ENCODE measurements around the gene EFNA2. TPM values are rescaled to one million over a fixed set of nuclear protein-coding genes. Genes with fewer than 3 reads are reported as not detected.

EFNA2 gene
- total RNA-seq, 1 experiment from 2014 or later = 14.3 TPM

GRCh38 chr19:1264801-1265614, 20.7 kb upstream of the EFNA2 start:
- no peak overlapping the region for H2BK20ac ChIP-seq (ENCODE audit: low read depth, low read length, poor library complexity, severe bottlenecking)
- no CpG with 5 or more reads among the region's 26 CpGs for WGBS (ENCODE audit: extremely low coverage, insufficient read length, low lambda C conversion rate)
- H3T11ph ChIP-seq (ENCODE audit: low read length) = no peak overlapping the region
- no peak overlapping the region for H3K23ac ChIP-seq (ENCODE audit: insufficient read length, low read depth, low read length)
- H3K23me2 ChIP-seq (ENCODE audit: insufficient read length, low read depth, low read length, poor library complexity, severe bottlenecking) = peaks cover 31% of the 10 kb centered on the region
- H3K14ac ChIP-seq (ENCODE audit: insufficient read depth, low read length) = 0 out of 2 replicates have a peak overlapping the region, but pooled peaks have one; percentile 14
- no peak overlapping the region for H2BK15ac ChIP-seq (ENCODE audit: low read depth, low read length)
- TF ChIP-seq CTCF (conservative IDR thresholded peaks at IDR 0.05) = no peak
- peaks cover under 1 to 15% (median 2%) of the 10 kb centered on the region in 3 experiments for H3K36me3 Mint-ChIP-seq (ENCODE audit: insufficient read depth in 1 of 3, low read depth in 3 of 3)
- peak; percentile 91 for DNase-seq
- H3K4me2 ChIP-seq (ENCODE audit: insufficient read depth, insufficient read length, low read length) = peak overlapping the region; percentile 45
- no peak overlapping the region for H3K56ac ChIP-seq (ENCODE audit: insufficient read length, low read depth, low read length)
- H3K18ac ChIP-seq (ENCODE audit: insufficient read length, low read depth, low read length) = peak overlapping the region; percentile 29
- H3K27ac Mint-ChIP-seq = peak overlapping the region; percentile 52 to 98 (median 91); a peak in 6 of 7 replicates
- no peak overlapping the region for H3K4ac ChIP-seq (ENCODE audit: low read depth, low read length)
- H3K4me1 ChIP-seq (ENCODE audit: insufficient read depth, low read length) = peaks cover 4% of the 10 kb centered on the region; the same call in 1 of the 2 replicates
- H3K27me3 ChIP-seq (ENCODE audit: insufficient read depth, low read length) = no peaks in the 10 kb centered on the region
- no peak overlapping the region for H3K27ac ChIP-seq (ENCODE audit: insufficient read length, low read depth, low read length)
- no peaks in the 10 kb centered on the region for H3K79me1 ChIP-seq (ENCODE audit: insufficient read depth, low read depth, low read length, poor library complexity, severe bottlenecking)
- H3K4me1 Mint-ChIP-seq = peaks cover 48 to 53% of the 10 kb centered on the region in 2 experiments
- H4K91ac ChIP-seq (ENCODE audit: insufficient read length, low read depth, low read length) = no peak overlapping the region
- no peak overlapping the region for H2BK5ac ChIP-seq (ENCODE audit: insufficient read length, low read length)
- no peaks in the 10 kb centered on the region for H4K20me1 ChIP-seq (ENCODE audit: control insufficient read depth, insufficient read depth, insufficient read length)
- peak overlapping the region; percentile 48 to 71 for H3K4me3 Mint-ChIP-seq
- no peak overlapping the region for H4K8ac ChIP-seq (replicated peaks; ENCODE audit: insufficient read length, low read depth, low read length)
- H2AFZ ChIP-seq (ENCODE audit: low read length) = no peak overlapping the region
- no peaks in the 10 kb centered on the region for H3K9me3 ChIP-seq (ENCODE audit: control insufficient read depth, low read depth, low read length)
- H3K79me2 ChIP-seq (ENCODE audit: insufficient read depth, low read length) = peaks cover under 1% of the 10 kb centered on the region; the same call in 1 of the 2 replicates
- H3K9me3 Mint-ChIP-seq = no peaks in the 10 kb centered on the region; a peak in 1 of 5 replicates
- no peak overlapping the region for H4K5ac ChIP-seq (ENCODE audit: insufficient read length, low read depth, low read length)
- no peak overlapping the region for H2AK5ac ChIP-seq (ENCODE audit: insufficient read length, low read length)
- H3K9ac ChIP-seq (ENCODE audit: extremely low read depth, insufficient read length, low read length) = no peak overlapping the region
- peaks cover 13% of the 10 kb centered on the region for H3K27me3 Mint-ChIP-seq (ENCODE audit: low read depth)
- no peak overlapping the region for H2BK120ac ChIP-seq (ENCODE audit: low read depth, low read length, poor library complexity, severe bottlenecking)
- H2BK12ac ChIP-seq (ENCODE audit: insufficient read length, low read depth, low read length) = no peak overlapping the region
